ENCODE data around the gene ZNF385D.

Gene ZNF385D

GRCh38 chr3:21425715-21426114 lies 325.3 kb downstream of the ZNF385D start:
- no peak for DNase-seq (ENCODE audit: insufficient read length, low spot score)
- FAIRE-seq = no peak
- TF ChIP-seq CTCF (IDR thresholded peaks at IDR 0.05; ENCODE audit: insufficient read depth, missing control alignments) = no peak

DNA sequence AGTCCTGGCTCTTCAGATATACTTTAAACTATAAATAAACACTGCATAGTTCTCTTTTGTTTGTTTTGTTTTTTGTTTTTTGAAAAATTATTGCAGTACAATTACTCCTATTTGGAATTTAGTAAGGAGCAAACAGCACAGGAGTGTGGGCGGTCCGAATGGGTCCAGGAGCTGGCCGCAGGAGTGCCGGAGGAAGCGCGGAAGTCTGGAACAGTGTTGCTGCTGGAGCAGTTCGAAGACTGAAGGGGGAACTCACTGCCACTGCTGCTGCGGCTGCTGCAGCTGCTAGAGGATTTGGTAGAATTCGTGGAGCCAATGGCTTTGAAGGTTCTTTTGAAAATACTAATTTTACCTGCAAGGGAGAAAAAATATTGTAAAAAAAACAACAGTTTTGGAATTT lies 329.9 kb downstream of the ZNF385D start:
- TF ChIP-seq CTCF (IDR thresholded peaks at IDR 0.05; ENCODE audit: insufficient read depth, missing control alignments) = no peak
- DNase-seq (ENCODE audit: insufficient read length, low spot score) (no peak), FAIRE-seq (no peak)

DNA sequence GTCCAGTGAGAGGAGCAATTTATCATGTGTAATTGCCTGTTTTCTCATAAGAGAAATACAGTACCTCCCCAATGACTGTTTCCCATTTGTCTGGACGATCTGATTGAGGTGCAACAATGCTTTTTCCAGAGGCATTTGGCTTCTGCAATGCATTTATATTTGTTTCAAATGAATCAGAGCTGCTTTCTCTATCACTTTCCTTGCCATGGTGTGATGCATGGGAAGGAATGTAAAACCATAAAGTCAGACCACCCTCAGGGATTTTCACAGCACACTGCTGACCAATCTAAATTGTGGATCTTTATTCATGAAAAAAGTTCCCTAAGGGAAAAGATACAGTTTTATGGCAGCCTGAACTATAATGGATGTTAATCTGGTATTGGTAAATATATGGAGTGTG lies 333.0 kb downstream of the ZNF385D start:
- TF ChIP-seq CTCF (IDR thresholded peaks at IDR 0.05; ENCODE audit: insufficient read depth, missing control alignments) = no peak
- no peak for FAIRE-seq
- DNase-seq (ENCODE audit: insufficient read length, low spot score) = no peak

DNA sequence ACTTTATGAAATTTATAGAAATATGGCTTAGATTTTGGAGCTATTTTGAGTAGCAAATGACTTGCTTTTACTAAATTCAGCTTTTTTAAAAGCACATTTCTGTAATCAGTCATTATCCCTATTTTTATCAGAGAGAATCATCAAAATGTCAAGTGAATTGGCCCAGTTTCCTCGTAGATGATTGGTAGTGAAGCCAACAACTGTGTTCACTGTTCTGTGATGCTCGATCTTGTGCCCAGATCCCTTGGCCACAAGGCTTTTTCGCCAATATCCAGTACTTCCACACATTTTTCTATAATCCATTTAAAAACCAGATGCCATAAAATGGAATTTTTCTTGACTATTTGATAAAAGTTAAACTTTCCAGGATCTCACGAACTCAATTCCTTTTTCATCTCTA lies 336.5 kb downstream of the ZNF385D start:
- TF ChIP-seq CTCF (IDR thresholded peaks at IDR 0.05; ENCODE audit: insufficient read depth, missing control alignments) = no peak
- FAIRE-seq (no peak), DNase-seq (ENCODE audit: insufficient read length, low spot score) (no peak)

GRCh38 chr3:21411058-21411457 lies 340.0 kb downstream of the ZNF385D start:
- no peak for TF ChIP-seq CTCF (IDR thresholded peaks at IDR 0.05; ENCODE audit: insufficient read depth, missing control alignments)
- DNase-seq (ENCODE audit: insufficient read length, low spot score) (no peak), FAIRE-seq (no peak)

DNA sequence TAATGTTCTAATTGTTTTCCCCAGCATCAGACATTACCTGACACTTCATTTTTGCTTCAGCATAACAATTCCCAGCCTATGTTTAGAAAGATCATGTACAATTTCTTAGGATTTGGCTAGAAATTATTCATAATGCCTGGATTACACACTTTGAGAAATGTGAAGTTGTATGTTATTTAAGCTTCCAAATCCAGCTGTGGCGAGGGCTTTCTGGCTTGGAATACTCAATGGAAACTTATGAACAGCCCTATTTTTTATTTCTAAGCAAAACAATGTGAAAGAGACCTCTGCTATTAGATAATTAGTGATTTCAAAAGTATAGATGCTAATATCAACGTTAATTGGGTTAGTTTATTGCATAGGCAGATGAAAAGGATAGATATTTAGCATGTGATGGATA lies 341.6 kb downstream of the ZNF385D start:
- TF ChIP-seq CTCF (IDR thresholded peaks at IDR 0.05; ENCODE audit: insufficient read depth, missing control alignments) = no peak
- no peak for FAIRE-seq
- DNase-seq (ENCODE audit: insufficient read length, low spot score) = no peak

DNA sequence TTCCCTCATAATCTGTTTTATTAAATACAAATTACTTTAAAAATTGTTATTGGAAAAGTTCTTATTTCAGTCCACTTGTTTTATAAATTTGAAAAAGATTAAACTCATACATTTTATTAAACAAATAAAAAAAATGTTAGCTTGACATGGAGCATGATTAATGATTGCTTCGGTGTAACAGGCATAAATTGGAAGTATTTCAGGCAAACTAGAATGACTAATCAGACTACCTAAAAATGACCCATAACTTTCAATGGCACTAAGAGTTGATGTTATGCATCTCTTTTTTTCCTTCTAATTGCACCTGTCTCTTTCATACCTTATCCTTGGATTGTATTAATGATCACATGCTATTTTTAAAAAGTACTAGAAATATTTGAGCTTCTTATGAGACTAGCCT lies 343.3 kb downstream of the ZNF385D start:
- FAIRE-seq (no peak), DNase-seq (ENCODE audit: insufficient read length, low spot score) (no peak)
- no peak for TF ChIP-seq CTCF (IDR thresholded peaks at IDR 0.05; ENCODE audit: insufficient read depth, missing control alignments)
